NCI-H146 treated with DMSO at 0.1 percent for 48 hours (cell line): ENCODE measurements around the gene DCHS2.

Experiments used
- DNase-seq: peaks from one replicate; lab custom pipeline; 2025; ENCODE audit not compliant: unreplicated experiment; lab: John Stamatoyannopoulos, UW

Gene DCHS2

DNA sequence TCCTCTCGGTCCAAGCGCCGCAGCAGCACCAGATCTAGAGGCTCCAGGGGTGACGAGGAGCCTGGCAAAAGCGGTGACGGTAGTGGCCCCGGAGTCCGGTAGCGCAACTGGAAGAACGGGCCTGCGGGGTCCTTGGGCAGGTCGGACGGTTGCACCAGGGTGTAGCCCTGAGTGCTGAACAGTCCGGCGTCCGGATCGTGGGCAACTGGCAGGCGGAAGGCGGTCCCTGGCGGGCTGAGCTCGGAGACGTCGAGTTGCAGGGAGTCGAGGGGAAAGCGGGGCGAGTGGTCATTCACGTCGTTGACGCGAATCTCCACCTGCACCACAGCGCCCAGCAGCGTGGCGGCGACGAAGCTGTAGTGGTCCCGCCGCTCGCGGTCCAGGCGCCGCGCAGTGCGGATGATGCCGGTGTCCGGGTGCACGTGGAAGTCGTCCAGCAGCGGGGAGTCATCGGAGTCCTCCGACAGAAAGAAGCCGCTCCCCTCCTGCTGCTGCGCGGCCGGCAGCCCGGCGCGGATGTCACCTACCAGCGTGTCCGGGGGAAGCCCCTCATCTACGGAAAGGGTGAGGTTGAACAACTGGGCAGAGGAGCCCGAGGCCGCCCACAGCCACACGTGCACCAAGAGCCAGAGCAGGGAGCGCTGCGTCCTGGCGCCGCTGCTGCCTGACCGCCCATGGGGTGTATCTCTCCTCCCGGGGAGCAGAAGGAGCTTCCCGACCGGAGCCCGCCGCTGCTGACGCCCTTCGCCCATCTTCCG, 837 bp downstream of the DCHS2 start:
- DNase-seq, result no peak

DNA sequence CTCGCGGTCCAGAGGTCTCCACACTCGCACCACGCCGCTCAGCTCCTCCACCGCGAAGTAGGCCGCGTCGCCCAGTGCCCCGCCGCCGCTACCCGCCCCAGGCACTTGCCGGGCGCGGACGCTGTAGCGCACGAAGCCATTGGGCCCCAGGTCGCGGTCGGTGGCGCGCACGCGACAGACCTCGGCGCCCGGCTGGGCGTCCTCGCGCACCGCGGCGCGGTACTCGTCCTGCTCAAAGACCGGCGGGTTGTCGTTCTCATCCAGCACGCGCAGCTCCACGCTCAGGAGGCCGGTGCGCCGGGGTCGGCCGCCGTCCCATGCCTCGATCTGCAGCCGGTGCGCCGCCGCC, 1.4 kb downstream of the DCHS2 start:
- no peak for DNase-seq

DNA sequence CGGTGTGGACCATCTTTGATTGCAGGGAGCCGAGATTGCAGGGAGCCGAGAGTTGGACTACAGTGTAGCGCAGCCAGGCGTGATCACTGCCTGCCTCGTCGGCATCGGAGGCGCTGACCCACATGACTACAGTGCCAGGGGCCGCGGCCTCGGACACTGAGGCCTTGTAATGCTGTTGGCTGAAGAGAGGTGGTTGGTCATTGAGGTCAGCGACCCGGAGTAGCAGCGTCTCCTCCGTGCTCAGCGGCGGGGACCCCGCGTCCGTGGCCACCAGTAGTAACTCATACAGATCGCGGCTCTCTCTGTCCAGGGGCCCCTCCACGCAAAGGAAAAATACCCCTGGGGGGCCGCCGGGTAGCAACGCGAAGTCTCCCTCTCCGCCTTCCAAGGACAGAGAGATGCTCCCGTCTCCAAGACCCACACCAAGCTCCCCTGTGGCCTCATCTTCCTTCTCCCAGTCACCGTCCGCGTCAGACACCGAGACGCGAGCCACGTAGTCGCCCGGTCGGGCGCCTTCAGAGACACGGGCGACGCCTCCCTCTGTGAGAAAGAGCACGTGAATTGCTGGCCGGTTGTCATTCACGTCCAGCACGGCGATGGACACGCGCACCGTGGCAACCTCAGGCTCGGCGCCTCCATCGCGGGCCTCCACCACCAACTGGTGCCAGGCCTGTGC, 1.9 kb downstream of the DCHS2 start:
- DNase-seq, result no peak

DNA sequence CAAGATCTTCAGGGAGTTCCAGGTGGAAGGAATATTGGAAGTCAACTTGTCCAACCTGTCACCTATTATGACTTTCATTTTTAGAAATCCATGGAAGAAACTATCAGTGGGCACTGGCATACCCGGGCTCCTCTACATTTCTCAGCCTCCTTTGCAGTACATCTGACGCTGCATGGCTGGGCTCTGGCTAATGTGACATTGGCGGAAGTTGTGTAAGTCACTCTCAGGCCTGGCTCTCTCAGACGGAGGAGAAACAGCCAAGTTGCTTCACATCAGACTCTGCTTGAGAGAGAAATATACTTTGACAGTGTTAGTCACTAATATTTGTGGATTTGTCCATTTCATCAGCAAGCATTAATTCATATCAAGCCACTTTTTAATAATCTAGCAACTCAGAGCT, 4.5 kb downstream of the DCHS2 start:
- DNase-seq, result no peak

DNA sequence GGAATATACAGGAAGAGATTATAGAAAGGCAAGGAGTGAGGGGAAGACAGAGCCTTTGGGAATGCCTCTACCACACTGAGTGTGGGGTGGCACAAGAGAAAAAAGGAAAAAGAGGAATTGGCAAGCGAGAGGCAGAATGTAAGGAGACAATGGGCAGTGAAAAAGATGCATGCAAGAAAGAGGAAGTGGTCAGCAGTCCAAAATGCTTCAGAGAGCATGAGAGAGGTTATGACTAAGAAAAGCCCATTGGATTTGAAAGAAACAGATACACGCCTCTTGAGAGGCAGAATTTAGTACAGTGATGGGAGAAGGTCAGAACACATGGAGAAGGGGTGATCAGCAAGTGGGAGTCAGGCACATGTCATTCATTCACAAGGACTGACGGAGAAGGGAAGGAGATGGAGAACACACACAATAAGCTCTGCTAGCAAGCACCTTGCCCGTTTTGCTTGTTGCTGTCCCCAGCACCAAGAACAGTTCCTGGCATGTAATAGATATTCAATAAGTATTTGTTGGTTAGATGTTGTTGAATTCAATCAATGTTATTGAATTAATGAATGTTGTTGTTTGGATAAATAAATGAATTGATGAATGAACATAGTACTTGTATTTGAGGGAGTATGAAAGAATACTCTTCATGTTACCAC, 6.3 kb downstream of the DCHS2 start:
- DNase-seq, result no peak

DNA sequence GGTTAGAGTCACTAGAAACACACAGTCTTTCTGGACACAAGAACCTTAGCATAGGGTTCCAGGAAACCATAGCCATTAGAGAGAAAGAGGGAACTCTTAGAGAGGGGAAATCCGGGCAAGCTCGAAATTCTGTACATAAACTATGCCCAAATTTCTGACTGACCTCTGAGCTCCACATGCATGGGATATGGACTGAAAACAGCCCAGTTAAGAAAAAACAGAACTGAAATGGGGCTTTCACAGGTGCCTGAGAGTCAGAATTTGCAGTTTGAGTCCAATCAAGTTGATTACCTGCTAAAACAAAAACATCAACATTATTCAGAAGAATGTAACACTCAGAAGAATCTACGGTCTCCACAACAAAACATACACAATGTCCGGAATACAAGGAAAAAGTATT, 13.1 kb downstream of the DCHS2 start:
- no peak for DNase-seq

DNA sequence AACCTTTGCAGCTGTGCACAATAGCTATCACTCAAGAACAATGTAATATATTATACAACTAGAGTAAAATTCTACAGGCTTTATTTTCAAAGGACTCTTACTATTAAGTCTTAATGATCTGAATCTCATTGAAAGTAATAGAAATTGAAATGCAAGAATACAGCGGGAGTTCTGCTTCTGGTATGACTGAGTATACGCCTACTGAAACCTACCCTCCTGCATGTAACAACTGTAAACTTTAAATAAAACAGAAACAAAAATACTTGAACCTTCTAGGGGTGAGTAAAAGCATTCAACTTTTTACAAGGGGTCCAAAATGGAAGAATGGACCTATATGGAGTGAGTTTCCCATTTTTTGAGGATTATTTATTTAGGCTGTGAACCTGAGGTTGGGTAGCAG, 13.5 kb downstream of the DCHS2 start:
- no peak for DNase-seq

DNA sequence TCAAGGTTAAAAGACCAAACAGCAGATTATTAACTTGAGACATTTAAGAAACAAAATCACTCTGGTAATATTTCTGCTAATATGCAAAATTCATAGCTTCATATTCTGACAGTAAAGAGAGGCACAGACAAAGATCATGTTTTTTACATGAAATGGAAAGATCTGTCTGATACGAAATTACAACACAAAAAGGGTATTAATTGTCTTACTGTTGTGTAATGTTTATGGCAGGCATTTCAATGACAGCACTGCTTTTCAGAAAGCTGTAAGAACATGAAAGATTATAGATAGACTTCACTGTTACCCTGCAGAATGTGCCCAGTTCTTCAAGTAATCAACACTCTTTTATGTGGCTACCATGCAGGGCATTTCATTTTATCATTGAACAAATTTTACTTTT, 15.4 kb downstream of the DCHS2 start:
- DNase-seq, result no peak

DNA sequence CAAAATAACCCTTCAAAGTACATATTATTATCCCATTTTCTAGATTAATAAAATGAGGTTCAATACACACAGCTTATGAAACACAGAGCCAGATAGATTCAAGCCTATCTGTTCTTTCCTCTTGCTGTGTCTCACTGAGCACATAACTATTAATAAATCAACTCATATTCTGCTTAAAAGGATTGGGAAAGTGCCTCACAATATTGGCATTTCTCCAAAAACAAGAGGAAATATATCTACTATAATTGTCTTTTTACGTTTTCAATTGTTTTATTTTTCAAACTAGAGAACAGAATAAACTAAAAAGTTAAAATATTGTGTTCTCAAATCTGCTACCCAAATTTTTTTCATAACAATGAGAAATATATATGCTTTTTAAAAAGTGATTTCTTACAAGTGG, 15.8 kb downstream of the DCHS2 start:
- no peak for DNase-seq

DNA sequence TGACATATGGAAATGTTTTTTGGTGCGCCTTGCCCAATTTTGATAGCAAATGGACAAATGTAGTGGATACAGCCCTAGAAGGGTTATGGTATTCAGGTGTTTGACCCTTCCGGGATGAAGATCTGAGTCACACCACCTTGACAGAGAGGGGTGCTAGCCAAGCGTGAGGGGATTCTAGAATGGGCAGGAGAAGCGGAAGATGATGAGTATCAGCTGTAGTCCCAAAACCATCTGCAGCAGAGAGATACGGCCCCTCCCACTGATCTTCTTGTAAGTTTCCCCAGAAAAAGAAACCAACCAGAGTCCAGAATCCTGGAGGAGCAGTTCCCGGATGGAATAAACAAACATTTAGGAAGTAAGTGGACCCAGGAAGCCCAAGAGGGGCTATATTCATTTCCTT, 18.1 kb downstream of the DCHS2 start:
- no peak for DNase-seq

DNA sequence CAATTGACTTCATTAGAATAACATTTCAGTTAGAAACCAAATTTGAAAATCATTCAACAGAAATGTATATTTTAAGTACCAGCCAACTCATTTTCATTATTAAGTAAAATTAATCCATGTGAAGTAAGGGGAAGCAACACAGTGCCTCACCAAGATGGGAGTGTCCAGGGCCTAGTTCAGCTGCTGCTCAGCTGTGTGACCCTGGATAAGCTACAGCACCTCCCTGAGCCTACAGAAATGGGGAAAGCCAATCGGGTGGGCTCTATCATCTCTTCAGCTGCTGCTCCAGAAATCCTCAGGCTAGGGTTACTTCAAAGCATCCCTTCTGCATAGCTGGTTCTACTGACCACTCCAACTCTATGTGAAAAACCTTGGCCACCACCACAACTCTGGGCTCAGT, 18.7 kb downstream of the DCHS2 start:
- DNase-seq, result no peak

DNA sequence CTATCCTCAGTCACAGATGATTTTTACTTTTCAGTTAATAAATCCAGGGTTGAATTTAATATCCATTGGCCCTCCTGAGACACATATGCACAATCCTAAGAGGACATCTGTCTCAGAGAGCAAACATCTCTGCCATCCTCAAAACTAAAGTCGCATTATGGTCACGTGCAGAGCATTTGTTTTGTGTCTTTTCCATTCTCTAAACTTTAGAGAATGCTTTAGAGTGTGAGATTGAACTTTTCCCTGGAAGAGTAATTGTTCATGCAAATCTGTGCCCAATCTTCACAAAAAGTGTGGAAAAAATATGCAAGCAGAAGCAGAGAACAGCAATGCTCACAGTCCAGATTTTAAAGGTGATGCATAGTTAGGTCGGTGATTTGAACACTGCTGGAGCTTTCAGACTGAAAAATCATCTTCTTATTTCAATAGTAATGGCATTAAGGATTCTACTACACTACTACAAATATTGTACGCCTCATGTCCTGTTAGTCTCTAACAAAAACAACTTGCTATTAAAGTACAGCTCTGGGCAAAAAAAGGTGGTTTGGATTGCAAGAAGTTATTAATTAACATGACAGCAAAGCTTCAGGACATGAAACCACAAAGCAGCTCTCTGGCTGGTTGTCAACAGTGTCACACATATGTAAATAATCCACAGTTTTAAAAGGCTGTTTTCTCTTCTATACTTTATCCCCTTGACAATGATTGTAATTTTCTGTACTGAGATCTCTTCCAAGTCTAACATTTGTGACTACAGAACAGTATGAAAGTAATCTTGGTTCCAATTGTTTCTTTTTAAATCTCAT, 19.9 kb downstream of the DCHS2 start:
- no peak for DNase-seq

DNA sequence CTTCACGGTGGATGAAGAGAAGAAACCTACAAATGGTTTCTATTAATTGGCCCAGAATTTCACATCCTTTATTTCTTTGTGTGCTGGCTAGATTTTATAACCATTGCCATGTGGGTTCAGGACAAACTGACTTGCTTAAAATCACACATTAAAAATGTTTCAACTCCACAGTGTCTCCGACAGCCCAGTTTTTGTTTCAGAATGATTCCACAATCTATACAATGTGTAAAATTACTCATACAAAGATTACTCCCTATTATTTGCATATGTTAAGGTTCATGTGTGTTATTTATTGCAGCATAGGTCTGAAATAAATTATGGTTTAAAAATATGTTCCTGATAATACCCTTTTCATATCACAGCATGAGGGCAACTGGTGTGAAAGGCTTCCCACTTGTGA, 20.6 kb downstream of the DCHS2 start:
- no peak for DNase-seq

DNA sequence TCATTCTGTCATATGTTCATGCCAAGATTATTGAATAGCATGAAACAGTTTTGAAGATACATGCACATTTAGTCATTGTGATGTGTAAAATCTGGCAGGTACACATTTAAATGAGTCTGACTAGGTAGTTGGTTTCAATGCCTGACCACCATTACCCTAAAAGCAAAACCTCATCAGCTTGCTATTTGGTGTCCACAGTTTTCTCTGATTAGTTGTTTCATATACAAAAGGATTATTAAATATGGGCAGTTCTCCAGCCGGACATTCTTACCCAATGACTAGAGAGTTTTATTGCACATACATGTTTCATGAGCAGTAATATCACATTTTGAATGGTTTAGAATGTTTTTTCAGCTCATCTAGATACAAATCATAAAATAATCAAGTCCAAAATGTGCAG, 23.7 kb downstream of the DCHS2 start:
- no peak for DNase-seq

DNA sequence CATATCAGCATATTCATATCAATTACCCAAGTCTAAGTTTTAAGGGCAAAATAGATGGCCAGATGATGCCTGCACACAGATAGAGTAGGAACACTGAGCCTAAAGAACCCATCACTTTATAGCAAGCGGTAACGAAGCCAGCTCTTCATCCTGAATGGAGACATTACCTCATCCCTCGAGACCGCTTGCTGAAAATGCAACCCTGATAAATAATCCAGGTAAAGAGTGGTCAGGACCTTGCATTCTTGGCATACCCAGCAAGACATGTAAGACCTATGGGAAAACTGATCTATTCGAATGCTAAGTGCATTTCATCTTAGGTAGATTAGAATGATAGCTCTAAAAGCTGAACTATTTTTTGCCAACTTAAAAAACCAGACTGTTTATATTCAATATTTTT, 25.3 kb downstream of the DCHS2 start:
- DNase-seq, result no peak

DNA sequence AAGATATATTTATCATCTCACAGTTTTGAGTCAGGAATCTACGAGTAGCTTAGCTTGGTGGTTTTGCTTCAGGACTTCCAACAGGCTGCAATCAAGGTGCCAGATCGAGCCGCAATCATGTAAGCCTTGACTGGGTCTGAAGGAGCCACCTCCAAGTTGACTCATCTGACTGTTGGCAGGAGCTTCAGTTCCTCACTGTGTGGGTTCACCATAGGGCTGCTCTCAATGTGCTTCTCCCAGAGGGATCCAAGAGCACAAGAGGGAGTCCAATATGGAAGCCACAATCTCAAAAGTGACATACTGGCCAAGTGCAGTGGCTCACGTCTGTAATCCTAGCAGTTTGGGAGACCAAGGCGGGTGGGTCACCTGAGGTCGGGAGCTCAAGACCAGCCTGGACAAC, 26.5 kb downstream of the DCHS2 start:
- no peak for DNase-seq

DNA sequence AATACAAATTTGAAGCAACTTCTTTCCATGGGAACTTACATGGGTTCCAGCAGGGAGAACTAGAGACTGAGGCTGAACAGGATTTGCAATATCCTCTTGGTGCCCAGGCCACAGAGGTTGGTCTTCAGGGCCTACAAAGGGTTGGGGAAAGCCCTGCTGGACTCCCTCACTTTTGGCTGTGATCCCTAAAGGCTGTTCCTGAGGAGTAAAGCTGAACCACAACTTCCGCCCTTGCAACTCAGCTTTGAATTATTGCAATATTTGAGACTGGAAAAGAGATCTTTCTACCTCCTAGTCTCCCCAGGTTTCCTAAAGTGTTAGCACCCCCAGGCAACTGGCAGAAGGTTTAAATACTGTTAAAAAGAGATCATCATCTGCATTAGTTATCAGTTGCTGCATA, 26.9 kb downstream of the DCHS2 start:
- DNase-seq, result no peak

DNA sequence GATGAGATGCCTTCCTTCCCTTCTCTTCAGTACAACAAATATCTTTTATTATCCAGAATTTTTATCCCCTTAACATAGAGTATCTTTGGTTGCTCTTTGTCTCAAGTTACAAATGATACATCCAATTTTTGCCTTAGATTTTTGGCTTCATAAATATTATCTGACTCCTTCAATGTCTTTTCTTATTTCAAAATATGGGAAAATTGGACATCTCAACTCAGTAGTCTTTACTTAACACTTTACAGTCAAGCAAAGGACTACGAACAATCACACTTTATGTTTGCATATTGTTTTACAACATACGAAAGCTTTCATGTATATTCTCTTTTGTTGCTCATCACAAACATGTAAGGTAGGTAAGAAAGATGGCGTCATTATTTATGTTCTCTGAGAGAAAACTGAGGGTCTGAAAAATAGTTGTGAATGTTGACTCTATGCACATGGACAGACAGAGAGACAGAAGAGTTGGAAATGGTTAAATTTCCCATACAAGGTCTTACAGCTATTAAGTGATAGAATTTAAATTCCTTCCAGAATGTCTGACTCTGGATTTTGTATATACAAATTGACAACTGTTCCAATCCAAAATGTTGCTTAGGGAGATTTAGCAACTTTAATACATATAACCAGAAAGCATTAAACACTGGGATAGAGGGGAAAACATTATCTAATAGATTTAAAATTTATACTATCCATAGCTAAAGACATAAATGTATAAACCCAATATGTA, 29.4 kb downstream of the DCHS2 start:
- no peak for DNase-seq

DNA sequence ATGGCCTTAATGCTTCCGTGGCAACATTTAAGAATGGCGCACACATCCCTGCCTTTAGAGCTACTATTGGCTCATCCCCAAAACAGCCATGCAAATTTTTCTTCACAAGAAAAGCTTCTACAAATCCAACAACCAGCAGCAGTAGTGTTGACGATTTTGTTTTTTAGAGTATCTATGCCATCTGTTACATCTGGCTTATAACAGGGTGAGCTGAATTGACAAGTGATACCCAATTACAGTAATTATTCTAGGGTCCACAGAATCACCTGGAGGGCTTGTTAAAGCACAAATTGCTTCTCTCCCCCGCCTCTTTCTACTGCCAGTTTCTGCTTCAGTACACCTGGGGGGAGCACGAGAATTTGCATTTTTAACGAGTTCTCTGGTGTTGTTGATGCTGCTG, 34.1 kb downstream of the DCHS2 start:
- no peak for DNase-seq

DNA sequence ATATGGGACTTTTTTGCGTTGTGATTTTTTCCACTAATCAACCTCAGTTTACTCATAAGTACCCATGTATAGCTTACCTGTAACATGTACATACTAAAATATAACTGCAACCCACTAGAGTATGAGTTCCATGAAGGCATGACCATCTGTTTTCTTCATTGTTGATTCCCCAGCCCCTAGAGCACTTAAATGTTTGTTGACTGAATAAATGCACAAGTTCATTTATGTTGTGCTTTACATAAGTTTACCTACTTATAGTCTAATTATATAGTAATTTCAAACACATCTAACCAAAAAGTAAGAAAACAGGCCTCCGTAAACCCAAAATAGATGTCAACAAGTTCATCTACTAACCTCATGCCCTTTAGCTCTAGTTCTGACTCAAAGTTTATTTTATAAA, 34.7 kb downstream of the DCHS2 start:
- no peak for DNase-seq

DNA sequence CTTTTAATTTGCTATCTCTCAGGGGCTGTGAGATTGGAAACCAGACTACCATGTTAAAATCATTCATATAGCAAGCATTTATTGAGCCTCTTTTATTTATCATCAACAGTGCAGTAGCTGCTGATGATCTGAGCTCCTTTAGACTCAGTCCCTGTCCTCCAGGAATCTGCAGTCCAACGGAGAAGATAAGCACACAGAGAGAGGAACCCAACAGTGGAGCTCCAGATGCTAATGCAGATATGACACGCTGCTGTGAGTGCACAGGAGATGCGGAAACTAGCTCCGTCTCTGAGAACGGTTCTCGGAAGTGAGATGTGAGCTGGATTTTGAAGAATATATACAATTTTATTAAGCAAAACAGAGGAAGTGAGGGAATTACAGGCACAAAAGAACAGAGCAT, 35.4 kb downstream of the DCHS2 start:
- no peak for DNase-seq
